HEK293 (cell line): ENCODE results near the gene PDE4D.

Source experiments
- BCL11A ChIP-seq: fragments of 450-650 bp; formaldehyde crosslinking; IDR thresholded peaks from 2 replicates; pipeline ENCODE4 v1.5.1; 2016; ENCODE audit warnings: low read depth, missing biosample characterization, missing genetic modification characterization
- MYNN ChIP-seq: fragments of 450-650 bp; formaldehyde crosslinking; IDR thresholded peaks from 2 replicates; pipeline ENCODE4 v1.5.1; 2016; ENCODE audit warnings: missing biosample characterization, missing genetic modification characterization, borderline replicate concordance
- OVOL3 ChIP-seq: fragments of 450-650 bp; formaldehyde crosslinking; IDR thresholded peaks from 2 replicates; pipeline ENCODE4 v1.5.1; 2016; ENCODE audit warnings: missing biosample characterization, missing genetic modification characterization
- SALL2 ChIP-seq: fragments of 450-650 bp; formaldehyde crosslinking; IDR thresholded peaks from 2 replicates; pipeline ENCODE4 v1.5.0; 2017; ENCODE audit warnings: missing biosample characterization, mild to moderate bottlenecking, missing genetic modification characterization, borderline replicate concordance
- SP2 ChIP-seq: fragments of 450-650 bp; formaldehyde crosslinking; IDR thresholded peaks from 2 replicates; pipeline ENCODE4 v1.5.1; 2016; ENCODE audit warnings: missing biosample characterization, missing genetic modification characterization
- SP3 ChIP-seq: fragments of 450-650 bp; formaldehyde crosslinking; IDR thresholded peaks from 2 replicates; pipeline ENCODE4 v1.5.1; 2016; ENCODE audit warnings: missing biosample characterization, missing genetic modification characterization
- SP7 ChIP-seq: fragments of 450-650 bp; formaldehyde crosslinking; IDR thresholded peaks from 2 replicates; pipeline ENCODE4 v1.5.1; 2016; ENCODE audit warnings: missing biosample characterization, missing genetic modification characterization
- WT1 ChIP-seq: fragments of 450-650 bp; formaldehyde crosslinking; IDR thresholded peaks from 2 replicates; pipeline ENCODE4 v1.5.1; 2016; ENCODE audit warnings: missing biosample characterization, missing genetic modification characterization
- YY1 ChIP-seq: fragments of 450-650 bp; formaldehyde crosslinking; IDR thresholded peaks from 2 replicates; pipeline ENCODE4 v1.5.1; 2018; ENCODE audit warnings: missing biosample characterization, missing genetic modification characterization
- ZBTB8A ChIP-seq: fragments of 450-650 bp; formaldehyde crosslinking; IDR thresholded peaks from 2 replicates; pipeline ENCODE4 v1.5.1; 2016; ENCODE audit warnings: missing biosample characterization, missing genetic modification characterization
- ZNF146 ChIP-seq: fragments of 450-650 bp; formaldehyde crosslinking; IDR thresholded peaks from 2 replicates; pipeline ENCODE4 v1.5.1; 2016; ENCODE audit warnings: missing biosample characterization, missing genetic modification characterization
- ZNF155 ChIP-seq: fragments of 450-650 bp; formaldehyde crosslinking; IDR thresholded peaks from 2 replicates; pipeline ENCODE4 v1.5.1; 2016; ENCODE audit warnings: missing biosample characterization, missing genetic modification characterization
- ZNF175 ChIP-seq: fragments of 450-650 bp; formaldehyde crosslinking; IDR thresholded peaks from 2 replicates; pipeline ENCODE4 v1.5.1; 2016; ENCODE audit warnings: missing biosample characterization, missing genetic modification characterization
- ZNF184 ChIP-seq: fragments of 450-650 bp; IDR thresholded peaks from 2 replicates; pipeline ENCODE4 v1.5.1; 2018; ENCODE audit warnings: missing biosample characterization, mild to moderate bottlenecking, missing genetic modification characterization
- ZNF2 ChIP-seq: fragments of 450-650 bp; formaldehyde crosslinking; IDR thresholded peaks from 2 replicates; pipeline ENCODE4 v1.5.1; 2016; ENCODE audit warnings: missing biosample characterization, missing genetic modification characterization
- ZNF214 ChIP-seq: fragments of 450-650 bp; formaldehyde crosslinking; IDR thresholded peaks from 2 replicates; pipeline ENCODE4 v1.5.1; 2017; ENCODE audit warnings: missing biosample characterization, mild to moderate bottlenecking, missing genetic modification characterization, borderline replicate concordance
- ZNF302 ChIP-seq: fragments of 450-650 bp; formaldehyde crosslinking; IDR thresholded peaks from 2 replicates; pipeline ENCODE4 v1.5.1; 2016; ENCODE audit warnings: missing biosample characterization, missing genetic modification characterization, low read depth
- ZNF335 ChIP-seq: fragments of 450-650 bp; formaldehyde crosslinking; conservative IDR thresholded peaks from 2 replicates; pipeline ENCODE4 v1.5.1; 2016; ENCODE audit warnings: missing biosample characterization, missing genetic modification characterization
- ZNF366 ChIP-seq: fragments of 450-650 bp; formaldehyde crosslinking; conservative IDR thresholded peaks from 2 replicates; pipeline ENCODE4 v1.5.1; 2016; ENCODE audit warnings: missing biosample characterization, missing genetic modification characterization
- ZNF391 ChIP-seq: fragments of 450-650 bp; formaldehyde crosslinking; IDR thresholded peaks from 2 replicates; pipeline ENCODE4 v1.5.1; 2016; ENCODE audit warnings: low read depth, missing biosample characterization, missing genetic modification characterization, borderline replicate concordance
- ZNF394 ChIP-seq: fragments of 450-650 bp; formaldehyde crosslinking; IDR thresholded peaks from 2 replicates; pipeline ENCODE4 v1.5.1; 2016; ENCODE audit warnings: missing biosample characterization, missing genetic modification characterization, mild to moderate bottlenecking, moderate library complexity, borderline replicate concordance
- ZNF404 ChIP-seq: fragments of 450-650 bp; formaldehyde crosslinking; IDR thresholded peaks from 2 replicates; pipeline ENCODE4 v1.5.1; 2017; ENCODE audit warnings: missing biosample characterization, missing genetic modification characterization
- ZNF501 ChIP-seq: fragments of 450-650 bp; formaldehyde crosslinking; IDR thresholded peaks from 2 replicates; pipeline ENCODE4 v1.5.1; 2016; ENCODE audit warnings: missing biosample characterization, missing genetic modification characterization
- ZNF510 ChIP-seq: fragments of 450-650 bp; formaldehyde crosslinking; IDR thresholded peaks from 2 replicates; pipeline ENCODE4 v1.5.1; 2018; ENCODE audit warnings: mild to moderate bottlenecking, missing genetic modification characterization, missing biosample characterization; ENCODE audit not compliant: insufficient replicate concordance
- ZNF529 ChIP-seq: fragments of 450-650 bp; formaldehyde crosslinking; IDR thresholded peaks from 2 replicates; pipeline ENCODE4 v1.5.1; 2017; ENCODE audit warnings: missing genetic modification characterization, missing biosample characterization; ENCODE audit not compliant: insufficient replicate concordance
- ZNF548 ChIP-seq: fragments of 450-650 bp; formaldehyde crosslinking; IDR thresholded peaks from 2 replicates; pipeline ENCODE4 v1.5.1; 2016; ENCODE audit warnings: missing biosample characterization, missing genetic modification characterization
- ZNF561 ChIP-seq: fragments of 450-650 bp; IDR thresholded peaks from 2 replicates; pipeline ENCODE4 v1.5.1; 2018; ENCODE audit warnings: missing biosample characterization, missing genetic modification characterization, borderline replicate concordance
- ZNF585B ChIP-seq: fragments of 450-650 bp; formaldehyde crosslinking; IDR thresholded peaks from 2 replicates; pipeline ENCODE4 v1.5.1; 2016; ENCODE audit warnings: missing biosample characterization, missing genetic modification characterization
- ZNF629 ChIP-seq: fragments of 450-650 bp; formaldehyde crosslinking; IDR thresholded peaks from 2 replicates; pipeline ENCODE4 v1.5.1; 2017; ENCODE audit warnings: missing biosample characterization, missing genetic modification characterization
- ZNF645 ChIP-seq: fragments of 450-650 bp; formaldehyde crosslinking; IDR thresholded peaks from 2 replicates; pipeline ENCODE4; 2016; ENCODE audit warnings: missing biosample characterization, missing genetic modification characterization
- ZNF654 ChIP-seq: fragments of 450-650 bp; formaldehyde crosslinking; IDR thresholded peaks from 2 replicates; pipeline ENCODE4 v1.5.1; 2016; ENCODE audit warnings: low read depth, missing biosample characterization, missing genetic modification characterization
- ZNF747 ChIP-seq: fragments of 450-650 bp; formaldehyde crosslinking; IDR thresholded peaks from 2 replicates; pipeline ENCODE4 v1.5.1; 2016; ENCODE audit warnings: missing biosample characterization, missing genetic modification characterization
- ZNF791 ChIP-seq: fragments of 450-650 bp; formaldehyde crosslinking; IDR thresholded peaks from 2 replicates; pipeline ENCODE4 v1.5.1; 2016; ENCODE audit warnings: missing biosample characterization, missing genetic modification characterization
- ZNF792 ChIP-seq: fragments of 450-650 bp; formaldehyde crosslinking; IDR thresholded peaks from 2 replicates; pipeline ENCODE4 v1.5.1; 2016; ENCODE audit warnings: missing biosample characterization, missing genetic modification characterization
- TF ChIP-seq, protein P1 (sequence below): fragments of 450-650 bp; formaldehyde crosslinking; IDR thresholded peaks from 2 replicates; pipeline ENCODE4 v1.5.1; 2017; ENCODE audit warnings: missing biosample characterization, missing genetic modification characterization
- TF ChIP-seq, protein P2 (sequence below): fragments of 450-650 bp; formaldehyde crosslinking; IDR thresholded peaks from 2 replicates; pipeline ENCODE4 v1.5.1; 2016; ENCODE audit warnings: missing biosample characterization, missing genetic modification characterization
- TF ChIP-seq, protein P3 (sequence below): fragments of 450-650 bp; formaldehyde crosslinking; IDR thresholded peaks from 2 replicates; pipeline ENCODE4 v1.5.1; 2016; ENCODE audit warnings: missing biosample characterization, missing genetic modification characterization, low read depth

PDE4D gene

DNA sequence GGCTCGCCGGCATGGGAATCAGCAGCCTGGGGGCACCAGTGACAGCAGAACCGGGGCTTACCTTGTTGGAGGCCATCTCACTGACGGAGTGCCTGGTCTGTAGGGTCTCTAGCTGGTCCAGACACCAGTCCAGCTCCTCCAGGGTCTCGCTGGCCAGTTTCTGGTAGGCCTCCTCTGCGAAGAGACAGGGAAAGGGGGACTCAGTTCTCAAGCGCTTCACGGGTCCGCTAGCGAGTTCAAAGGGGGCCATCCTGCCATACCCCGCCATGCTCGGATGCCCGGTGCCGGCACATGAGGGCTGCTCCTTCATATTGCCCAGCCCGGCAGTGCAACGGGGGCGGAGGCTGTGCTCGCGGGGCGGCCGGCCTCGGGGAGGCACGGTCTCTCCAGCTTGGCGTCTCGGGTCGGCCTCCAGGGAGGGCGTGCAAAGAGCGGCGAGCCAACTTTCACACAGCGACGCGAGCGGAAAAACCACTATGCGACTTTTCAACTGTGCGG lies 854.7 kb downstream of the PDE4D start (continued):
- TF ChIP-seq ZNF548 (tag by site-specific recombination) (no peak), ZBTB8A (tag by site-specific recombination) (no peak), ZNF510 (tag by site-specific recombination) (no peak), ZNF175 (tag by site-specific recombination) (no peak), ZNF585B (tag by site-specific recombination) (no peak), ZNF146 (tag by site-specific recombination) (no peak), ZNF394 (tag by site-specific recombination) (no peak), MYNN (no peak), ZNF214 (tag by site-specific recombination) (no peak), ZNF654 (tag by site-specific recombination) (no peak), ZNF747 (tag by site-specific recombination) (no peak), SP7 (tag by site-specific recombination) (no peak), YY1 (peak; percentile 59; the same call in 1 of the 2 replicates), BCL11A (tag by site-specific recombination) (no peak), ZNF155 (tag by site-specific recombination) (no peak), ZNF561 (no peak), ZNF391 (tag by site-specific recombination) (no peak), ZNF366 (tag by site-specific recombination) (no peak), ZNF501 (no peak; the same call in 1 of the 2 replicates), ZNF184 (tag by site-specific recombination) (no peak), ZNF645 (tag by site-specific recombination) (no peak), ZNF404 (tag by site-specific recombination) (no peak), ZNF2 (tag by site-specific recombination) (no peak), ZNF302 (tag by site-specific recombination) (no peak), ZNF791 (tag by site-specific recombination) (no peak), WT1 (tag by site-specific recombination) (no peak), ZNF629 (tag by site-specific recombination) (0 out of 2 replicates have a peak, but pooled peaks have one; percentile 8), ZNF335 (tag by site-specific recombination) (no peak), SP3 (tag by site-specific recombination) (no peak), SALL2 (tag by site-specific recombination) (no peak), ZNF792 (tag by site-specific recombination) (no peak), SP2 (tag by site-specific recombination) (no peak; the same call in 1 of the 2 replicates), ZNF529 (tag by site-specific recombination) (no peak), OVOL3 (tag by site-specific recombination) (no peak)
- TF ChIP-seq, protein P1, sequence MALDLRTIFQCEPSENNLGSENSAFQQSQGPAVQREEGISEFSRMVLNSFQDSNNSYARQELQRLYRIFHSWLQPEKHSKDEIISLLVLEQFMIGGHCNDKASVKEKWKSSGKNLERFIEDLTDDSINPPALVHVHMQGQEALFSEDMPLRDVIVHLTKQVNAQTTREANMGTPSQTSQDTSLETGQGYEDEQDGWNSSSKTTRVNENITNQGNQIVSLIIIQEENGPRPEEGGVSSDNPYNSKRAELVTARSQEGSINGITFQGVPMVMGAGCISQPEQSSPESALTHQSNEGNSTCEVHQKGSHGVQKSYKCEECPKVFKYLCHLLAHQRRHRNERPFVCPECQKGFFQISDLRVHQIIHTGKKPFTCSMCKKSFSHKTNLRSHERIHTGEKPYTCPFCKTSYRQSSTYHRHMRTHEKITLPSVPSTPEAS = no peak
- TF ChIP-seq, protein P2, sequence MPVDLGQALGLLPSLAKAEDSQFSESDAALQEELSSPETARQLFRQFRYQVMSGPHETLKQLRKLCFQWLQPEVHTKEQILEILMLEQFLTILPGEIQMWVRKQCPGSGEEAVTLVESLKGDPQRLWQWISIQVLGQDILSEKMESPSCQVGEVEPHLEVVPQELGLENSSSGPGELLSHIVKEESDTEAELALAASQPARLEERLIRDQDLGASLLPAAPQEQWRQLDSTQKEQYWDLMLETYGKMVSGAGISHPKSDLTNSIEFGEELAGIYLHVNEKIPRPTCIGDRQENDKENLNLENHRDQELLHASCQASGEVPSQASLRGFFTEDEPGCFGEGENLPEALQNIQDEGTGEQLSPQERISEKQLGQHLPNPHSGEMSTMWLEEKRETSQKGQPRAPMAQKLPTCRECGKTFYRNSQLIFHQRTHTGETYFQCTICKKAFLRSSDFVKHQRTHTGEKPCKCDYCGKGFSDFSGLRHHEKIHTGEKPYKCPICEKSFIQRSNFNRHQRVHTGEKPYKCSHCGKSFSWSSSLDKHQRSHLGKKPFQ (tag by site-specific recombination) = no peak
- TF ChIP-seq, protein P3, sequence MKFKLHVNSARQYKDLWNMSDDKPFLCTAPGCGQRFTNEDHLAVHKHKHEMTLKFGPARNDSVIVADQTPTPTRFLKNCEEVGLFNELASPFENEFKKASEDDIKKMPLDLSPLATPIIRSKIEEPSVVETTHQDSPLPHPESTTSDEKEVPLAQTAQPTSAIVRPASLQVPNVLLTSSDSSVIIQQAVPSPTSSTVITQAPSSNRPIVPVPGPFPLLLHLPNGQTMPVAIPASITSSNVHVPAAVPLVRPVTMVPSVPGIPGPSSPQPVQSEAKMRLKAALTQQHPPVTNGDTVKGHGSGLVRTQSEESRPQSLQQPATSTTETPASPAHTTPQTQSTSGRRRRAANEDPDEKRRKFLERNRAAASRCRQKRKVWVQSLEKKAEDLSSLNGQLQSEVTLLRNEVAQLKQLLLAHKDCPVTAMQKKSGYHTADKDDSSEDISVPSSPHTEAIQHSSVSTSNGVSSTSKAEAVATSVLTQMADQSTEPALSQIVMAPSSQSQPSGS = no peak
